NCI-H128 (cell line): ENCODE results near the gene FKBP10.
"Not testable (repeated sequence)": the region's sequence is repeated elsewhere in the genome, so short reads cannot be mapped to it uniquely, and the experiment has no call there.

Experiments
- DNase-seq: peaks from one replicate; lab custom pipeline; 2025; ENCODE audit not compliant: unreplicated experiment; lab: John Stamatoyannopoulos, UW

Gene FKBP10

DNA sequence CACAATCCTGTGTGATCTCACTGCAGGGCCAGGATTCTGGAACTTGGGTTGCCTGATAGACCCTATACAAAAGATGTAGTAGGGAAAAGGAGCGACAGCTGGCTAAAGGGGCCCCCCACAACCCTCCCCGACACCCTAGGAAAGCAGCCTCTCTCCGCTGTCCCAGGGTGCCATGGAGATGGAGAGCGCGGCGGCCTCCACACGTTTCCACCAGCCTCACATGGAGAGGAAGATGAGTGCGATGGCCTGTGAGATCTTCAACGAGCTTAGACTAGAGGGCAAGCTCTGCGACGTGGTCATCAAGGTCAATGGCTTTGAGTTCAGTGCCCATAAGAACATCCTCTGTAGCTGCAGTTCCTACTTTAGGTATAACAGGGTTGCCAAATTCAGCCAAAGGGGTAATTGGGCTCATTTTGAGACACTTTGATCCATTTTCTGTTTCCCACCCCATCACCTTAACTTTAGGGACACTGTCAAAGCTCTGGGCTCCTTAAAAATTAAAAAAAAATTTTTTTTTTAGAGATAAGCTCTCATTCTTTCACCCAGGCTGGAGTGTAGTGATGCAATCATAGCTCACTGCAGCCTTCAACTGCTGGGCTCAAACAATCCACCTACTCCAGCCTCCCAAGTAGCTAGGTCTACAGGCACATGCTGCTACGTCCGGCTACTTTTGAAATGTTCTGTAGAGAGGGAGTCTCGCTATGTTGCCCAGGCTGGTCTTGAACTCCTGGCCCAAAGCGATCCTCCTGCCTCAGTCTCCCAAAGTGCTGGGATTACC, 25.1 kb downstream of the FKBP10 start, which contains the start of gene KLHL10:
Gene KLHL10 (plus strand): TSS at position 65 of the 778 bp plus-strand sequence. CDS start 108 bp downstream, at position 173.
- no peak for DNase-seq

- DNase-seq, result not testable (repeated sequence)
Measured at GRCh38 chr17:41839448-41839847, 26.6 kb downstream of the FKBP10 start.

- DNase-seq, result not testable (repeated sequence)
Measured at GRCh38 chr17:41840781-41841180, 28.0 kb downstream of the FKBP10 start.

DNA sequence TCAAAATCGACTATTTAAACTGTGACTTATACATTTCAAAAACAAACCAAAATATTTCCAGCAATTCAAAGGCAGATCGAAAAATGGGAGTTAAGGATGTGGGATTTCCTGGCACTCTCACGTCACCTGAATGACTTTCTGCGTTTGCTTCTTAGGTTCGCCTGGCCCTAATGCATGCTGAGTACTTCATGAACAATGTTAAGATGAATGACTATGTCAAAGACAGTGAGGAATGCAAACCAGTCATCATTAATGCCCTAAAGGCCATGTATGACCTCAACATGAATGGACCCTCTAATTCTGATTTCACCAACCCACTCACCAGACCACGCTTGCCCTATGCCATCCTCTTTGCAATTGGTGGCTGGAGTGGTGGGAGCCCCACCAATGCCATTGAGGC, 32.2 kb downstream of the FKBP10 start:
- no peak for DNase-seq

DNA sequence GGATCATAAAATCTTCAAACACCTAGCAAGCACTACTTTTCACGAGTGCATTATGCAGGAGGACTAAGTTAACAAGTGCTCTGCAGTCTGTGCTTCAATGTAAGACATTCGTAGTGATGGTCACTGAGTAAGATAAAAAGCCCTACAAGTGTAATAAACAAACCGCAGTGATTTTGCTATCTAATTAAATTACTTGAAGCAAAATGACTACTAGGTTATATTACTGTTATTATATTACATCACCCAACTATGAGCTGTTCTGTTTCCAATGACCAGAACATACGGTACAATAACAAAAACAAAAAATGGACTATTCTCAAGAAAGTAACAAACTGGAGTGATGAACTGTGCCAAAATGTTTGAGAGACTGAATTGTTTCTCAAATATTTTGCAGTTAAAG, 36.0 kb downstream of the FKBP10 start:
- DNase-seq, result no peak

DNA sequence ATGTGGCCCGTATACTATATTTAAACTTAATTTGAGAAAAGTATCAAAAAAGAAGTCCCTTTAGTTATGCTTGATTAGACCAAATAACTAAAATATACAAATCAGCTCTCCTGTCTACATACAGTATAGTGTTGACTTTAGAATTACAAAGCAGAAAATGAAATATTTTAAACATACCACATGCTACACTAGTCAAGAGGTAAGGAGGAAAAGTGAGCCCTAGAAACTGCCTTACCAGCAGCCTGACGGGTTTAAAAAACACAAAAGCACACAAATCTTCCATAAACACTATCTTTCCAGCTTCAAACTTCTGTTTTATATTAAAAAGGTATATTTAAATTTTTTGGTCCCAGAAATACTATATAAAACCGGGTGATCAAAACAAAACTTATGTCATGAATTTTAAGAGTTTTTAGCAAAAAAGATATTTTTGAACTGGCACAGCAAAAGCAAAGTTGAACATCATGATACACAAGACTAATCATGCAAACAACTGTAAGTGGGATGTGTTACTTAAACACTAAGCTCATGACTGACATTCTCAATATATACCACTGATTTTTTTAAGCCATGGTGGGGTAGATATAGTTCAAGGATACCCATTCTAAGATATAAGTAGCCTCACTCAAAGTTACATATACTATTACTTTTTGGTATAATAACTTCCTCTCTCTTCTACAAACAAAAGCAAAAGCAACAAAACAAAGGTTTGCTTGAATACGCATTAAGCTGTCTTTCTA, 36.6 kb downstream of the FKBP10 start:
- DNase-seq, result no peak

- not testable (repeated sequence) for DNase-seq
Measured at GRCh38 chr17:41851382-41851781, 38.6 kb downstream of the FKBP10 start.

DNA sequence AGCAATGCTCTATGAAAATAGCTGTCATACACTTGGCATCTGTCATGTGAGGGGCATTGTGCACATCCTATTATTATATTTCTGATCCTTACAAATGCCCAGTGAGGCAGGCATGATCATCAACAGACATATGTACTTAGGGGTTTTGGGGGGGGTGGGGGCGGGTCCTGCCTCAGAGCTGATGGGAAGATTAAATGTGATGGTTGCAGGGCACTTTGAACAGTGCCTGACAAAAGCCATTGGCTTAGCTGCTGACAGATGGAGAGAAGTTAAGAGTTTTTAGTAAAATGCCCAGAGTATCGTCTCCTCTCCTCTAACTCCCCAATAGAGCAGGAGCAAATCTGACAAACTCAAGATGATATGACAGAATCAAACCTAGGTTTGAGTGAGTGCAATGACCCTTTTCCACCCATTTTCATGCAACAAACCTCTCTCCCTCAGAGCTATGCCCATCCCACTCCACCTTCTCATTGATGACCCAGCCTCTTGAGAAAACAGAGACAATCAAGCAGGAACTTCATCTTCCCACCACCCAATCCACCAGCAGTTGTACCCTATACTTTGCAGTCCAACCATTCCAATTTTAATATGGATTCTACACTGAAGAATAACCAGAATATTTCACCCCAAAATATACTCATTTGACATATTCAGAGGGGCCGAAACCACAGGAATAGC, 47.6 kb downstream of the FKBP10 start:
- DNase-seq, result no peak

- no peak for DNase-seq
Measured at GRCh38 chr17:41863074-41863848, 50.5 kb downstream of the FKBP10 start.

DNA sequence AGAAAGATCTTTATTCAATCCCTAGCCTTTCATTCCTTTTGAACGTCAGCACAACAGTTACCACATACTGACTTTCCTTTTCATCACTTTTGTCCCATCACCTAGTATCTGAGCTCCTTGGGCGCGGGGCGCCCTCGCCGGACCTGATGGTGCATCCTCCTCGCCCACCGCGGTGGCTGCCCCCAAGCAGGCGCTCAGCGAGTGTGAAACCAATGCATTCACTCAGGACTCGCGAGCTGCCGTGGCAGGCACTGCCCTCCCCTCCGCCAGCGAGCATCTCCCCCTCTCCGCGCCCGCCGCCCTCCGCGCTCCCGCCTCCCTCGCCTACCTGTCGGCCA, 51.7 kb downstream of the FKBP10 start:
- DNase-seq, result peak; percentile 4

DNA sequence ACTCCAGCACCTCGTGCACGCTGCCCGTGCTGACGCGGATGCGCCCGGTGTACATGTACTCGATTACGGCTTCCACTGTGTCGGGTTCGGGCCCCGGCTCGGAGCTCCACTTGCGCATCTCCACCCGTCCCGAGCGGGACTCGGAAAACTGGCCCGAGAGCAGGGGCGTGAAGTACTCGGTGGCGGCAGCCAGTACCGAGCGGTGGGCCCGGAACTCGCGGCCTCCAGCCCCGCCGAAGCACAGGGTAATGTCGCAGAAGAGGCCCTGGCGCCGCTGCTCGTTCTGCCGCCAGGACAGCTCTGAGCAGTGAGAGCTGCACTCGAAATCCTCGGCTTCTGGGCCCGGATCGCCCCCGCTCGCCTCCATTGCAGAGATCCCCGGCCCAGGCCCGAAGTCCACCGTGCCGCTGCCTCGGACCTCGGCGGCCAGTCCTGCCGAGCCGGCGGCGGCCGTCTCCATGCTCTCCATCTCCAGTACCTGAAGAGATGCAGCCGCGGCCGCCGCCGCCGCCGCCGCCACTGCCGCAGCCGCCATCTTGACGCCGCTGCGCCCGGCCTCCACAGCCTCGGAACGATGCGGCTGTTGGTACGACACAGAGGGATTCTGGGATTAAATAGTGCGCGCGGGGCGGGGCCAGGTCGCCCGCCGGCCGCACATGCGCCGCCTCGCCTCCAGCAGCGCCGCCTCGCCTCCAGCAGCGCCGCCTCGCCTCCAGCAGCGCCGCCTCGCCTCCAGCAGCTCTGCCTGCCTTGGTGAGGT, 52.2 kb downstream of the FKBP10 start, which contains the start of gene KLHL11:
Gene KLHL11 (minus strand): TSS at position 588 of the 760 bp plus-strand sequence. CDS start 53 bp downstream, at position 535.
- peak; percentile 71 for DNase-seq

DNA sequence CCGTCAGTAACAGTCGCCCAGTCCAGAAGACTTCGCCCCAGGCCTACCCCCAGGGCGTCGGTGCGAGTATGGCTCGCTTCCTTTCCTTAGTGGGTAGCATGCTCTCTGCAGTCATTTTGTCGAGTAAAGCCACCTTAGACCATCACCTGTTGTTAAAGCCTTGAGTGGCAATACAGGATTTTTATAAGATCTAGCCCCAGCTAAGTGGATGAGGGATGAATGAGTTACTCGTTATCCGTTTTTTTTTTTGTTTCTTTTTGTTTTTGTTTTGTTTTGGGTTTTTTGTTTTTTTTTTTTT, 52.7 kb downstream of the FKBP10 start:
- DNase-seq, result no peak

DNA sequence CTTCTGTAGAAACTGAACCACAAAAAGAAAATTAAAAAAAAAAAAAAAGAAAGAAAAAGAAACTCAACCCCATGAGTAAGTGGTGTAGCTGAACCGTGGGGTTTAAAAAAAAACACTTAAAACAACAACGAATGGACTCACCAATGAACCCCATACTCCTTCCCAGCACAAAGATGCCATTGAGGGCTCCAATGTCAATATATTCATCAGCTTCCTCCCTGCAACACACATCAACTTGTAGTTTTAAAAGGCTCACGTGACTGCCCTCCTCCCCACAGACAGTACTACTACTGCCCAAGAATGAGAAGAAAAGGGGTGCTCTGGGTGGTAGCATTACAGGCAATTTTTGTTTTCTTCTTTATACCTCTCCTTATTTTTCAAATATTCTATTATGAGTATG, 55.8 kb downstream of the FKBP10 start:
- DNase-seq, result no peak

GRCh38 chr17:41869426-41869825, 56.6 kb downstream of the FKBP10 start:
- DNase-seq, result no peak

DNA sequence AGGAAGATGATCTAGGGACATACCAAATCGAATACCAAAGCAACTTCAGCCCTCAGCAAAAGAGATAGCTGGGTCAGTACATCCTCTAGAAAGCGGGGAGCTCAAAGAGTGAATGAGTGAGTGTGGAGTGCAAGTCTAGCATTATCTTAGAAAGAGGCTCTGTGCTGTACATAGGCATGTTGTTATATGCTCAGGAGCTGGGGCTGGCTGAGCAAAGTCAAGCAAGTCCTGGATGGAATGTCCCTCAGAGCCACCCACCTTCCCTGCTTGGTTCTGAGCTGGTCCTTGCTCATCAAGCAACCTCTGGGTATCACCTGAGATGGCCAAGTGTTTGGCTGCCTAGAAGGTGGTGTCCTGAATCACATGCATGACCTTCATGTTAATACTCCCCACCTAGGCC, 57.3 kb downstream of the FKBP10 start:
- DNase-seq, result no peak

- no peak for DNase-seq
Measured at GRCh38 chr17:41870627-41871026, 57.8 kb downstream of the FKBP10 start.

DNA sequence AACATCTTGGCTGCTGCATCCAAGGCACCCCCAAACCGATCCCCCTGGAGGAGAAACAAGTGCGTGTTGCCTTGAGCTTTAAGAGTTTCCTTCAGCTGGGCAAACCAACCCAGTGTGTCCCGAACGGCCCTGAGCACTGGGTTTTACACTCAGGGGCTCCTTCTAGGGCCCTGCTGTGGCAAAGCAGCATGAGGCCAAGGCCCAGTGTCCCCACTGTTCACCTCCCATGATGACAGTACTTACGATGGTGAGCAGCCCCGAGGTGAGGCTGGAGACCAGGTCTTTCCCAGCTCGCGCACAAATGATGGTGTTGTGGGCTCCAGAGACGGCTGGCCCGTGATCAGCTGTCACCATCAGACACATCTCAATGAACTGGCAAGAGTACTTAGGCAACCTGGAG, 59.0 kb downstream of the FKBP10 start:
- no peak for DNase-seq
